Erythroblast (primary cell): ENCODE results near the gene METAP2.

ENCODE experiments used
- GATA1 ChIP-seq: IDR thresholded peaks from 2 replicates; pipeline ENCODE4 v1.6.1; 2011; ENCODE audit warnings: low read depth, mild to moderate bottlenecking, control low read depth, low read length, moderate library complexity
- POLR2A ChIP-seq: IDR thresholded peaks from 2 replicates; pipeline ENCODE4 v1.6.1; 2011; ENCODE audit warnings: mild to moderate bottlenecking, low read length

- TF ChIP-seq POLR2A (no peak), GATA1 (no peak)
These were observed 33.0 kb downstream of the METAP2 start for GRCh38 chr12:95506707-95507523.
